ENCODE measurements around the gene OR2W3. TPM values are rescaled to one million over a fixed set of nuclear protein-coding genes. Genes with fewer than 3 reads are reported as not detected.

OR2W3 gene
- total RNA-seq, 1 donor from 2014 or later = 1.2 TPM

DNA sequence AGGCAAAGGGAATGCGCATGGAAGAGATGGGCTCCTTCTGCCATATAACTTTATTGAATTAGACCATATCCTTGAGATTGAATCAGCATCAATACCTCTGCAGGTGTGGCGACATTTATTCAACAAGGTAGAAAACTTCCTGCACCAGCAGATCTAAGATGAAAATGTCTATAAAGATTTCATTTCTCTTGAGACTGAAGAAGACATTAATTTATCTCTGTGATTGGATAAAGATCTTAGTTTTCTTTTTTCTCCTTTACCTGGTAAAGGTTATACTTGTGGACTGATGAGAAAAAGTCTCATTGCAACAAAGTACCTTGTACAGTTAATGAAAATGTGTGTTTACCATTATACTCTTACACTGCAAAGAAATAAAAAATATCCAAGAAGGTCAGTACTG is 24.6 kb downstream of the OR2W3 start, which contains the start of gene OR2T8:
Gene OR2T8 (plus strand): TSS at position 301 of the 400 bp plus-strand sequence. CDS start 766 bp downstream, outside the sequence.
- no peak for DNase-seq

DNA sequence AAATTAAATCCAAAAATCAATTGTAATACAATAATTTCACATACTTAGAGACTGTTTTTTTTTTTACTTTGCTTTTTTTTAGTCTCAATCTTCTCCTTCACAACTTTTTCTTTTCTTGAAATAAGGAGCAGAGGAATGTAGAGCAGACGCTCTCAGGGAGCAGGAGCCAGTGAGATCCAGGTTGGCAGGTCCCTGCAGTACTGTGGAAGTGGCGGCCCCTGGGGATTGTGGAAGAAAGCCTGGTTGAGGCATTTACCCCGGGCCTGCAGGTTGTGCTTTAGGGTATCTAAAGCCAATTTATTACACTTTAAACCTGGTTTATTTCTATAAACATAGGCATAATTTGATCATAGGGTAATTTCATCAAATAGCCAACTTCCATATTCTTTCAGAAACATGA is 28.6 kb downstream of the OR2W3 start:
- DNase-seq = no peak

DNA sequence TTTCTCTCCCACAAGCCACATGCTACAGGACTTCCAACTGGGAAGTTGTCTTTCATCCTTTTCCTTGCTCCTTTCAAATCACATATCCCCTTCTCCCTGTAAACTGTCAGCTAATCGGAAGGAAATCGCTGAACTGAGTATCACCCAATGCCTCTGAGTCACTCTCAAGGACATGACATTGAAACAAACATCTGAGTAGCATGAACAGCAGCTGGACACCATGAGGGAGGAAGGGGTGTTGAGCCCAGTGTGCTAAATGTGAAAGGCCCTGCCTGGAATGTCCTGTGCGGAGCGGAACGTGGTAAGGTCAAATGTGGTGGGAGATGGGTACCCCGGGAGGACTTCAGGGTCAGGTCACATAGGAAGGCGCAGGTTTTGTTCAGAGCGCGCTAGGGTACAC is 29.5 kb downstream of the OR2W3 start, which contains the start of gene OR2AJ1:
Gene OR2AJ1 (plus strand): TSS at position 22 of the 400 bp plus-strand sequence. CDS start 8,880 bp downstream, outside the sequence.
- no peak for DNase-seq

DNA sequence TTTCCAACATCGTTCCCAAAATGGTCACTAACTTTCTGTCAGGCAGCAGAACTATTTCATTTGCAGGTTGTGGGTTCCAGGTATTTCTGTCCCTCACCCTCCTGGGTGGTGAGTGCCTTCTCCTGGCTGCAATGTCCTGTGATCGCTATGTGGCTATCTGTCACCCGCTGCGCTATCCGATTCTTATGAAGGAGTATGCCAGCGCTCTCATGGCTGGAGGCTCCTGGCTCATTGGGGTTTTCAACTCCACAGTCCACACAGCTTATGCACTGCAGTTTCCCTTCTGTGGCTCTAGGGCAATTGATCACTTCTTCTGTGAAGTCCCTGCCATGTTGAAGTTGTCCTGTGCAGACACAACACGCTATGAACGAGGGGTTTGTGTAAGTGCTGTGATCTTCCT is 38.6 kb downstream of the OR2W3 start:
- DNase-seq = no peak

DNA sequence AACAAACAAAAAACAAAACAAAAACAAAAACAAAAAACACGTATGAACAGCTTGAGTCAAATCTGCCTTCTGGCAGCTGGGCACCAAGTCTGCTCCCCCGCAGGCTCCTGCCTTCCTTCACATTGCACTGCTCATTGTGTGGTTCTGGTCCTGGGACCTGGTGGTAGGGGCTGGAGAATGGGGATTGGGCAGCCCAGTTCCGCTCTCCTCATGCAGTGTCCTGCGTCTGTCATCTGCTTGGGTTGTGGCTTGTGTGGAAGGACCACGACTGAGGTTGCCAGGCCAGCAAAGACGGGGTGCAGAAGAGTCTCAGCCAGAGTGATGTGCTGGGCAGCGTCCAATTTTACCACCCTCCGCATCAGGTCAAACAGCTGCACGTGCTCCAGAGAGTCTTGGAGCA is 40.4 kb downstream of the OR2W3 start:
- no peak for DNase-seq

DNA sequence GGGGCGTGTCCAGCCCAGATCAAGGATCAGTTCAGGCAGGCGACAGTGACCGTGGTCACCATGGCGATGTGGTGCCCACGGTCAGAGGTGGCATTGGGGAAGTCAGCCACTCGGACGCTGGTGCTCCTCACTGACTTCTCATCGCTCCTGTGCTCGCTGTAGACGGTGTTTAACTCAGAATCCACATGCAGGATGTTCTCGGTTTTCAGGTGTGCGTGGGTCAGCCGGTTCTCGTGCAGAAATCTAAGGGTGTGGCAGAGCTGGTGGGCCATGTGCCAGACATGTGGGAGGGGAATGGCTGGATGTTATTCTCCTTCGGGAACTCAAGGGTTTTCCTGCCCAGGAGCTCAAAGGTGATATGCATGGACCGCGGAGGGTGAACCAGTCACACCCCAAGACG is 41.0 kb downstream of the OR2W3 start:
- DNase-seq = no peak

DNA sequence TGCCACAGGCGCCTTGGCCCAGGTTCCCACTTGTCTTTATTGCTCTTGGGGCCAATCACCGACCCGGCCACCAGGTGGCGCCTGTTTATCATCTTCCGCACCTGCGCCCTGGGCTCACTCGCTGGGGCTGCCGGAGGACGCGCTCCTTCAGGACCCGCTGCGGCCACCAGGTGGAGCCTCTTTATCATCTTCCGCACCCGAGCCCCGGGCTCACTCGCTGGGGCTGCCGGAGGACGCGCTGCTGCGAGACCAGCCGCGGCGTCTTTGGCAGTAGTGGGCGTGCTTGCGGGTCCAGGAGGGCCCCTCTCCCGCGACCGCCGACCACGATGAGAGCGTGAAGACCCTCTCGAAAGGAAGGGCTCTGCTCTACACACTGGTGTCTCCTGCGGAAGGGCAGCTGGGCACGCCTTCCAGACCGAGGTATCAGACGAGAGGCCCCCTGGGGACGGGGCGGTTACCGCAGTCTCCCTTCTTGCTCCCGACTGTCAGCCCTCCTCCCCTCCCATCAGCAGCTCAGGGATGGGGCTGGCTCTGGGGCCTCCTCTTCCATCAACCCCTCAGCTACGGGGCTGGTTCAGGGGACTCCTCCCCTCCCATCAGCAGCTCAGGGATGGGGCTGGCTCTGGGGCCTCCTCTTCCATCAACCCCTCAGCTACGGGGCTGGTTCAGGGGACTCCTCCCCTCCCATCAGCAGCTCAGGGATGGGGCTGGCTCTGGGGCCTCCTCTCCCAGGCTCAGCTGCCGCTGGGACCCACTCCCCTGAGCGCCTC is 41.8 kb downstream of the OR2W3 start:
- DNase-seq = peak; percentile 66

DNA sequence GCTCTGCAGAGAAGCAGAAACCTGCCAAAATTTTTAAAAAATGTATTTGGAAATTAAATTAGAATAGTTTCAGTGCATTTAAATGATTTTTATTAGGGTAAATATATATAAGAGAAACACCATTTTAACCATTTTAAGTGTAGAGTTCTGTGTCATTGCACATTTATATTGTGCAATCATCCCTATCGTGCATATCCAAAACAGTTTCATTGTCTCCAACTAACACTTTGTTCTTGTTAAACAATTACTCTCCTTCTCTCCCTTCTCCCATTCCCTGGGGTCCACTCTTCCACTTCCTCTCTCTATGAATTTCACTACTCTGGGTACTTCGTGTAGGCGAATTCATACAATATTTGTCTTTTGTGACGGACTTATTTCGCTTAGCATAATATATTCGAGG is 47.2 kb downstream of the OR2W3 start:
- no peak for DNase-seq

Other genes starting within 250 kb of the OR2W3 start
- not detected for gene OR13G1, start 215.8 kb upstream of the OR2W3 start, total RNA-seq
- not detected for gene OR6F1, start 178.9 kb upstream of the OR2W3 start, total RNA-seq
- gene OR14K1, start 157.0 kb upstream of the OR2W3 start, total RNA-seq = not detected
- gene OR14A2, start 147.4 kb upstream of the OR2W3 start, total RNA-seq = not detected
- gene OR1C1, start 135.0 kb upstream of the OR2W3 start, total RNA-seq = not detected
- not detected for gene OR14A16, start 71.5 kb upstream of the OR2W3 start, total RNA-seq
- not detected for gene OR11L1, start 53.7 kb upstream of the OR2W3 start, total RNA-seq
- 2.5 TPM for gene TRIM58, start 38.4 kb upstream of the OR2W3 start, total RNA-seq
- gene OR2T8, start 24.7 kb downstream of the OR2W3 start, total RNA-seq = not detected
- not detected for gene OR2AJ1, start 29.3 kb downstream of the OR2W3 start, total RNA-seq
- gene OR2L8, start 53.3 kb downstream of the OR2W3 start, total RNA-seq = not detected
- not detected for gene OR2AK2, start 69.6 kb downstream of the OR2W3 start, total RNA-seq
- gene OR2L5, start 118.1 kb downstream of the OR2W3 start, total RNA-seq = not detected
- not detected for gene OR2L2, start 134.5 kb downstream of the OR2W3 start, total RNA-seq
- 0.10 TPM for gene OR2L3, start 151.2 kb downstream of the OR2W3 start, total RNA-seq
- not detected for gene OR2L13, start 199.6 kb downstream of the OR2W3 start, total RNA-seq
- gene OR2M5, start 249.6 kb downstream of the OR2W3 start, total RNA-seq = not detected